CD14-positive monocyte (primary cell): ENCODE data around the gene NKAIN2. TPM values are rescaled to one million over a fixed set of nuclear protein-coding genes. Genes with fewer than 3 reads are reported as not detected.

ENCODE experiments used
- DNase-seq, 3 donors: peaks; one replicate each; pipeline ENCODE4 v3.0.0-alpha.2; 2011 to 2022
- H2AFZ ChIP-seq: 2 replicates; pipeline ENCODE4 v1.6.0; 2012; ENCODE audit warnings: mild to moderate bottlenecking, low read depth, low read length, inconsistent platforms; ENCODE audit not compliant: insufficient read depth, poor library complexity, severe bottlenecking
- H3K27ac ChIP-seq, 2 donors: 1 replicate in 1 of 2; 2 replicates in 1 of 2; pipeline ENCODE4 v1.5.1; 2012 to 2013; ENCODE audit warnings: low read length in 2 of 2, control low read depth in 1 of 2, inconsistent platforms in 1 of 2, low read depth in 1 of 2, mild to moderate bottlenecking in 1 of 2
- H3K27me3 ChIP-seq, 2 donors: one replicate each; pipeline versions ENCODE4 v1.6.0 to v1.6.1; 2011 to 2013; ENCODE audit warnings: low read length in 2 of 2; ENCODE audit not compliant: control insufficient read depth in 2 of 2, insufficient read depth in 2 of 2
- H3K36me3 ChIP-seq, 2 donors: replicated peaks in 1 of 2; 1 replicate in 1 of 2; 2 replicates in 1 of 2; pipeline versions ENCODE4 v1.5.1 to v1.6.1; 2012 to 2013; ENCODE audit warnings: low read length in 2 of 2, control low read depth in 1 of 2, inconsistent platforms in 1 of 2, mild to moderate bottlenecking in 1 of 2; ENCODE audit not compliant: insufficient read depth in 2 of 2, control insufficient read depth in 1 of 2
- H3K4me1 ChIP-seq, 2 donors: 1 replicate in 1 of 2; 2 replicates in 1 of 2; pipeline versions ENCODE4 v1.5.1 to v1.6.1; 2012 to 2013; ENCODE audit warnings: low read length in 2 of 2, control low read depth in 1 of 2, inconsistent platforms in 1 of 2, mild to moderate bottlenecking in 1 of 2, moderate library complexity in 1 of 2; ENCODE audit not compliant: insufficient read depth in 2 of 2, control insufficient read depth in 1 of 2
- H3K4me2 ChIP-seq: replicated peaks from 2 replicates; pipeline ENCODE3; 2012; ENCODE audit warnings: low read length, moderate library complexity, mild to moderate bottlenecking; ENCODE audit not compliant: poor library complexity, severe bottlenecking; ENCODE audit errors: extremely low read depth
- H3K4me3 ChIP-seq, 3 experiments: fragments of 200-600 bp in 1 of 3; sonication (generic) in 1 of 3; replicated peaks in 1 of 3; 1 replicate in 2 of 3; 2 replicates in 1 of 3; pipeline ENCODE4 v1.5.1; 2011 to 2013; ENCODE audit warnings: low read length in 3 of 3, mild to moderate bottlenecking in 3 of 3, control low read depth in 2 of 3, low read depth in 2 of 3, inconsistent platforms in 1 of 3, moderate library complexity in 1 of 3
- H3K79me2 ChIP-seq: 2 replicates; pipeline ENCODE4 v1.6.0; 2012; ENCODE audit warnings: mild to moderate bottlenecking, control low read depth, inconsistent platforms, low read length, moderate library complexity; ENCODE audit not compliant: insufficient read depth
- H3K9ac ChIP-seq: 2 replicates; pipeline ENCODE4 v1.6.0; 2017; ENCODE audit warnings: low read length, mild to moderate bottlenecking; ENCODE audit not compliant: insufficient read depth, poor library complexity, severe bottlenecking
- H3K9me3 ChIP-seq, 2 donors: replicated peaks in 1 of 2; 1 replicate in 1 of 2; 2 replicates in 1 of 2; pipeline versions ENCODE4 v1.5.1 to v1.6.1; 2012 to 2013; ENCODE audit warnings: low read length in 2 of 2, control low read depth in 1 of 2; ENCODE audit not compliant: control insufficient read depth in 1 of 2, insufficient read depth in 1 of 2
- H4K20me1 ChIP-seq: 2 replicates; pipeline ENCODE4 v1.6.0; 2012; ENCODE audit warnings: mild to moderate bottlenecking, low read length, control low read depth, moderate library complexity; ENCODE audit not compliant: insufficient read depth
- H3K27ac Mint-ChIP-seq, 7 donors: one replicate each; pipeline ENCODE4 v1.8.0; 2020; ENCODE audit warnings: mild to moderate bottlenecking in 7 of 7, mixed read lengths in 7 of 7, moderate library complexity in 6 of 7, inconsistent platforms in 2 of 7
- H3K27me3 Mint-ChIP-seq, 3 donors: one replicate each; pipeline ENCODE4 v1.8.0; 2021 to 2022; ENCODE audit warnings: low read depth in 3 of 3, mild to moderate bottlenecking in 3 of 3, mixed read lengths in 3 of 3, moderate library complexity in 3 of 3, inconsistent platforms in 1 of 3
- H3K36me3 Mint-ChIP-seq, 2 donors: one replicate each; pipeline ENCODE4 v1.8.0; 2020; ENCODE audit warnings: mixed read lengths in 2 of 2, inconsistent platforms in 1 of 2, mild to moderate bottlenecking in 1 of 2
- H3K4me1 Mint-ChIP-seq: one replicate; pipeline ENCODE4 v1.8.0; 2020; ENCODE audit warnings: mild to moderate bottlenecking, mixed read lengths
- H3K4me3 Mint-ChIP-seq, 2 donors: one replicate each; pipeline ENCODE4 v1.8.0; 2020; ENCODE audit warnings: mild to moderate bottlenecking in 2 of 2, mixed read lengths in 2 of 2, moderate library complexity in 1 of 2
- H3K9me3 Mint-ChIP-seq, 7 donors: one replicate each; pipeline ENCODE4 v1.8.0; 2020 to 2022; ENCODE audit warnings: mixed read lengths in 7 of 7, mild to moderate bottlenecking in 6 of 7, moderate library complexity in 6 of 7, inconsistent platforms in 2 of 7
- CTCF ChIP-seq: fragments of 200-600 bp; IDR thresholded peaks from one replicate; pipeline ENCODE4 v1.8.0; 2022; ENCODE audit warnings: antibody characterized with exemption, mild to moderate bottlenecking
- WGBS: methylation state at CpG from one replicate; pipeline ENCODE4 v1.1.5; 2013; ENCODE audit warnings: missing lambda C conversion rate; ENCODE audit not compliant: insufficient coverage; 5-methylcytosine and 5-hydroxymethylcytosine counted together
- intact Hi-C, 2 donors: fragments of 100-400 bp; cut with micrococcal nuclease; formaldehyde crosslinking; loops; one replicate each; pipeline versions ENCODE4 v1.15.0 to v1.15.1; 2023
- polyA plus RNA-seq, 3 donors: library from polyadenylated mRNA; depleted of rRNA in 1 of 3; unstranded in 2 of 3; stranded (reverse) in 1 of 3; fragments of 300-500 nt in 2 of 3; fragments of >200 nt in 1 of 3; fragmentation: Illumina TruSeq in 2 of 3; gene quantifications; 1 replicate in 2 of 3; 2 replicates in 1 of 3; pipeline ENCODE4 v1.2.3, GENCODE V29; 2012 to 2021

Gene NKAIN2
- polyA plus RNA-seq, 3 donors = not detected

GRCh38 chr6:124830506-124830905 lies 1026.8 kb downstream of the NKAIN2 start:
- Histone ChIP-seq H3K36me3 (no peaks in the 10 kb centered on the region), H3K9me3 (no peaks in the 10 kb centered on the region), H3K4me2 (no peak overlapping the region), H3K9ac (no peak overlapping the region), H2AFZ (no peak overlapping the region), H3K27ac (no peak overlapping the region), H3K4me3 (no peak overlapping the region), H3K4me1 (no peaks in the 10 kb centered on the region), H3K79me2 (no peaks in the 10 kb centered on the region), H3K27me3 (no peaks in the 10 kb centered on the region), H4K20me1 (no peaks in the 10 kb centered on the region)
- intact Hi-C loops = no loop called here
- H3K27me3 Mint-ChIP-seq = no peaks in the 10 kb centered on the region
- no peaks in the 10 kb centered on the region for H3K36me3 Mint-ChIP-seq
- no peaks in the 10 kb centered on the region for H3K9me3 Mint-ChIP-seq
- TF ChIP-seq CTCF = no peak
- no peak overlapping the region for H3K4me3 Mint-ChIP-seq
- no peak overlapping the region for H3K27ac Mint-ChIP-seq
- H3K4me1 Mint-ChIP-seq = peaks cover 2% of the 10 kb centered on the region
- no peak for DNase-seq

DNA sequence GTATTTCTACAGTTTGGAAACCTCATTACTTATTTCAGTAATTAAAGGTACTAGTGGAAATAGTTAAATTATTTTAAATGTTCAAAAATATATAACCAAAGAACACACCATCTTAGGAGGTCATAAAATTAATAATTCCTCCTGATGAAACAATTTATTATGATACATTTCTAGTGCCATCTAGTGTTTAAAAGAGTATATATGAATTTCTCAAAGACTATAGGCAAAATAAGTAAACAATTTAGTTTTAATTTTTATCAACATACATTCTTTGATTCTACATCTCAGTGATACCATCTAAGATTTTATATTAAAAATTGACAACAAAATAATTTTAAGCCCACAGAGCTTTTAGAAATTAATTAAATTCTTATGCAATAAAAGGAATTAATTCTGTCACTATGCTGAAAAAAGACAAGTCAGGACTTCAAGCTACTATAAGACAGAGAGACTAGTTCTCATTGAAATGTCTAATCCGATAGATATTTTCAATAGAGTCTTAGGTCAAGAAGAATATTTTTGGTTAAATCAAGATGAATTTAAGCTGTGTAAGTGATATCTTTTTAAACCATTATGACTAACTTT lies 1050.8 kb downstream of the NKAIN2 start:
- intact Hi-C loops = loop anchor here (5.0 to 10.0 kb wide), 2 partner anchors 1050 to 1052 kb away; partner anchors contain the start of gene NKAIN2 (in 2 of the 2)
- no peaks in the 10 kb centered on the region for H3K36me3 Mint-ChIP-seq
- no peak overlapping the region for H3K4me3 Mint-ChIP-seq
- no peaks in the 10 kb centered on the region for H3K36me3 ChIP-seq
- H3K4me2 ChIP-seq = no peak overlapping the region
- no peak overlapping the region for H3K9ac ChIP-seq
- no peaks in the 10 kb centered on the region for H3K4me1 Mint-ChIP-seq
- no peaks in the 10 kb centered on the region for H3K9me3 ChIP-seq
- H3K9me3 Mint-ChIP-seq = peaks cover 0 to 2% (median 0%) of the 10 kb centered on the region in 7 donors
- DNase-seq = peak in 1 of 3 donors; percentile 16
- H3K27me3 Mint-ChIP-seq = no peaks in the 10 kb centered on the region
- no peak overlapping the region for H3K27ac Mint-ChIP-seq
- TF ChIP-seq CTCF = peak; percentile 54
- WGBS = no CpG with 5 or more reads among the region's 1 CpG
- no peaks in the 10 kb centered on the region for H3K79me2 ChIP-seq
- no peak overlapping the region for H2AFZ ChIP-seq
- H3K4me1 ChIP-seq = no peaks in the 10 kb centered on the region
- no peaks in the 10 kb centered on the region for H4K20me1 ChIP-seq
- no peaks in the 10 kb centered on the region for H3K27me3 ChIP-seq
- H3K4me3 ChIP-seq = no peak overlapping the region
- no peak overlapping the region for H3K27ac ChIP-seq
